ENCODE data around the gene SLC37A2.

SLC37A2 gene

DNA sequence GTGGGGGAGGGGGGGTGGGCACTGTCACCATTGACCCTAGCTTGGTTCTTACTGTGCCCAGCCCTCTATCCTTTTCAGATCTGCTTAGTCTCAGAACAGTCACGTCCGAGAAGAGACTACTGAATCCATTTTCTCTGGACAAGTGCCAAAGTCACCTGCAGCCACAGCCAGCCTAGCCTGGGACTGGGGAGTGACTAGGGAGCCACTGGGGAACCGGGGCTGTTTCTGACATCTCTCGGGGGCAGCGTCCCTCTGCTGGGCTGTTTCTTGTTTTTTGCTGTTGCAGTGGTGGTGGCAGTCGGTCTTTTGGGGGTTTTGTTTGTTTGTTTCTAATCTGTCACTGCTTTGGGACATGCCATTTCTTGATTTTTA, 8.7 kb downstream of the SLC37A2 start:
- DNase-seq, result no peak

DNA sequence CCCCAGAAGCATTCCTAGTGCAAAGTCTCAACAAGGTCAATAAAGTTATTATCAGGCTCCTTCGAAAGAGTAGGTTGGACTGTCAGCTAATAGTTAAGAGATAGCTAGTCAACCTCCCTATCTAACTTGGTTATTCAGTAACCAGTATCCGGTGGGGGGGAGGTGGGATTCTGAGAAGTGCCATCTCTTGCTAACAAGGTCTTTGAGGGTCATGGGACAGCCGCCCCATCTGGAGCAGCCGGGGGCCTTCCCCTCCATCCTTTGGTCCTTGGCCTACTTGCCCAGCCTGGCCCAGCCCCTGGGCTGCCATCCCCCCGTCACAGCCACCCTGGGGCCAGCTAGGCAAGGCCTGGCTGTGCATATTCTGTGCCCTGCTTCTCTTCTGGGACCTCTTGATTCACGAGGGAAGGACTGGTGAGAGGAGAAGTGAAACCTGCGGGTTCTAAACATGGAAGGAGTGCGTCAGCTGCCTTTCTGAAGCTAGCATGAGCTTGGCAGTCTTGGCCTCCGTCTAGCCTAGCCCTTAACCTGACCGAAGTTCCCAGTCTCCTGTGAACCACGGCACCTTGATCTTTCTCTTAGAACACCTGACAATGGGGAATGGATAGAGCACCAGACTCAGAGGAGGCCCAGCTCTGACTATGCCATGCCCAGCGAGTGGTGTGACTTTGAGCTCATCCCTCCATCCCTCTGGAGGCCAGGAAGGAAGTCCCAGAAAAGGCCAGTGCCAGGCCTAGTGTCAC, 9.3 kb downstream of the SLC37A2 start:
- DNase-seq, result no peak

DNA sequence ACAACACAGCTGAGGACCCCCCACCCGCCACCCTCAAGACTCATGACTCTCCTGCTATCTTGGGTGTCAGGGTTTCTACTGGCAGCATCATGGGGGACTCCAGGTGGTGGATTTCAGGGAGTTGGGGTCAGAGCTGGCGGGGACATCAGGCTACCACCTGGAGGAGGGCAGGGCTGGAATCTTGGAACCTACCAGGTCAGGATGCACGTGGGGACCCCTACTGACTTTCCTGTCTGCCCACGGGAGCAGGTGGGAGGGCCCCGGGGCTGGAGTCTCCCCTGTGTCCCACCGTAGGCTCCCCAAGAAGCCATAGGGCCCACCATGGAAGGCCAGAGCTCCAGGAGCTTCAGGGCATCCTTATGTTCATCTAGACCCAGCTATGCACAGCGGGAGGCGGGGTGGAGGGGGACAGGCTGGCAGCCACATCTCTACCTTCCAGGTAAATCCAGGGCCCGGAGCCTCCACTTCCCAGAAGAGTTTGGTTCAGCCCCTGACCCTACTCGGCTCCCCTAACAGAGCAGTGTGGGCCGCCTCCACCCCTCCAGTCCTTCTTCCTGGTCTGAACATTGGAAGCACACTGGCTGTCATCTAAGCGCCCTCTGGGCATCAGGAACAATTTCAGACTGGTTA, 10.0 kb downstream of the SLC37A2 start:
- DNase-seq, result no peak

DNA sequence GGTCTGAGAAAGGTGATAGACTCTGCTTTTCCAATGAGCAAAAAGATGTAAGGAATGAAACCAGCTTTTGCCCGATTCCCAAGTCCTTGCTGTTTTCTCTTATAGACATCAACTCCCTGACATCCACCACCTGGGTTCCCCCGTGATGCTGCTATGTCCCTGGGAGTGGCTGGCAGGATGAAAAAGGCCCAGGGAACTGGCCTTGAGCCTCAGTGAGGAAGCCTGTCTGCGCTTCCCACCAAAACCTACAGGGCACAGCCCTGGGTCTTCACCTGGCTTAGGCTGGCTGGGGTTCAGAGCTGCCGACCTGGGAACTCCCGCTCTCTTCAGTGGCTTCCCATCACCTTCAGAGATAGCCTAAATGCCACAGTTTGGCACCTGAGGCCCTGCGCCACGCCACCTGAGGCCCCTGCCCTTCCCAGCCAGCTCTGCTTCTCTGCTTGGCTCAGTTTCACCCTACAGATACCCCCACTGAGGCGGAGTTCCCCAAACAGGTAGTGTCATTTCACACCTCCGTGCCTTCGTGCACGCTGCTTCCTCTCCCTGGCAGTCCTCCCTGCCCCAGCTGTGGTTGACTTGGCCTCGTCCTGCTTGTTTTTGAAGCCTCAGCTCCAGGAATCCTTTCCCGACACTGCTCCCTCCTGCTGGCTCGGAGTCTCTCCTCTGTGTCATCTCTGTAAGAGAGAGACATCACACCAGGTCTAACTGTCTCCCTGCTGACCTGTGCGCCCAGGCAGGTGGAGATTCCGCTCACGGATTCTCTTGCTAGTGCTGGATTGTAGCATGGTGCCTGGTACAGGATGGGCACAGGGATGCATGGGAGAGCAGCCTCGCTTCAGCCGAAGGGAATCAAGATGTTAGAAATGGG, 10.7 kb downstream of the SLC37A2 start:
- no peak for DNase-seq

DNA sequence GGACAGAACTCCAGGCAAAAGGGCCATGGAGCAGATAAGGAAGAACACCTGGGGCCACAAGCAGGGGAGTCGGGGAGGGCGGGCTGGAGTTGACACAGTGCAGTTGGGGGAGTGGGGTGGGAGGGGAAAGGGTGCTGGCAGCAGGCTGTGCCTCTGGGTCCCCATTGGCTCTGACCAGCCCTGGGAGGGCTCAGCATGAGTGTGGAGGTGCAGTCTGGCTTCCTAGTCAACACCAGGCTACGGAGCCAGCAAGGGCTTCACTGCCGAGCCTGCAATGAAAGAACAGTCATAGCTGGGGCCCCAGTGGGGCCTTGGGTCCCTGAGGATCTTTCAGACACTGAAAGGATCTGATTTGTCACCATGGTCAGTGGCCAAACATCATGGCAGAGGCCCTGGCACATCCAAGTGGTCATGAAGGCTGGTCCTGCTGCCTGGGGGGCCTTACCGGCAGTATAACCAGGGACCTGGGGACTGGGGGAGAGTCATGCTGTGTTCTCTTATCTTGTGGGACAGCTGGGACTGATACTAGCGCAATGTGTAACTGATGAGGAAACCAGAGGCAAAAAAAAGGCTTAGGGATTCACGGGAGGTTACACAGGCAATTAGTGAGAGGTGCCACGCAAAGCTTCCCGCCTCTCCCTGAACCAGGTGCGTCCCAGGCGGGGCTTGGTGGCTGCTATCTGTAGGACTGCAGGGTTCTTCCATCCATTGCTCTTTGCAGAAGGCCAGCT, 11.6 kb downstream of the SLC37A2 start:
- DNase-seq, result no peak

DNA sequence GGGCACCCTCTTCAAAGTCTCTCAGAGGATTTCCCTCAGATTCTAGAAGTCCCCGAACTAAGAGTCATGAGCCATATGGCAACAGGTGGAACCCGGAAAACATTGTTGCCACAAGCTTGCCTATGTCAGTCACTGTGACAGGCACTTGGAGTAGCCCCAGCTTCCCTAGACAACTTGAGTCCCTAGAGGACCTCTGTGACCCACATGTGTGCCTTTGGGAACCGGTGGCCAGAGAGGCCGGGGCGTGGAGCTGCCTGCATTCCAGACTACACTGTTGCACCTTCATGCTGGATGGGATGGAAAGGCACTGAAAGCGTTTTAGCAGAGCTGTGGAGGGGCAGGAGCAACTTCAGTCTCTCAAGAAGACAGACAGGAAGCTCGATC, 12.1 kb downstream of the SLC37A2 start:
- no peak for DNase-seq

DNA sequence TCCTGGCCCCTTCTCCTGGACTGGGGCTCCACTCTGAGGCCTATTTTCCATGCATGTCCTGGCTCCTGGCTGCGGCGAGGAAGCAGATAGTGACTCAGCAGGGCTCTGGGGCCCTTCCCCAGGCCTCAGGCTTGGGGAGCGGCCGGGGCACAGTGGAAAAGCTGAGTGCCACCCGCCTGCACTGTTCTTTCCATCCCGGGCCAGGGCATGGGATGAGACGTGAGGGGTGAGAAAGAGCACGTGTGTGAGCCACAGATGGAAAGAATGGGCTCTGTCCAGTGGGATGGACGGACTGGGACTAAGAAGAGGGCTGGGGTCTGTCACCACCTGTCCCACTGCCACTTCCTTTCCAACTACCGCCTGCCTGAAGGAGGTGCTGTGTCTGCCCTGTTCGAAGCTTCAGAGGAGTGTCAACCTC, 12.8 kb downstream of the SLC37A2 start:
- DNase-seq, result no peak

DNA sequence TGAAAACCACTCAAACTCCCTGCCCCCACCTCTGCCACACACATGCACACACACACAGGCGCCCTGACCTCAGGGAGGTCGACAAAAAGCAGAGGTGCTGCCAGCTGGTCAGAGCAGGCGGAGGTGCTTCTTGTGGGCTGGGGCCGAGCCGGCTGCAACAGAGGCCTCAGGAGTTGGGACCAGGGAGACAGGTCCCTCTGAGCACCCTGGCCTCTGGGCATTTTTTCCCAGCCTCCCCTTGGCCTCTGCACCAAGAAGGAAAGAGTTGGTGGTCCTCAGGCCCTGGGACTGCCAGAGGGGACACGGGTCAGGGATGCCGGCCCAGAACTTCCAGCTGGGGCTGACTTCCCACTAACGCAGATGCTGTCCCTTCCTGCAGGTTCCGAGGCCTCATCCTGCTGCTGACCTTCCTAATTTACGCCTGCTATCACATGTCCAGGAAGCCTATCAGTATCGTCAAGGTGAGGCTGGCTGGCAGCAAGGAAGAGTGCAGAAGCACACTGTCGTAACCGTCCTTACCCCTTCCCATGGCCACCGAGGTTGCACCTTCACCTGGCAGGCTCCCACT, 13.4 kb downstream of the SLC37A2 start:
- no peak for DNase-seq

DNA sequence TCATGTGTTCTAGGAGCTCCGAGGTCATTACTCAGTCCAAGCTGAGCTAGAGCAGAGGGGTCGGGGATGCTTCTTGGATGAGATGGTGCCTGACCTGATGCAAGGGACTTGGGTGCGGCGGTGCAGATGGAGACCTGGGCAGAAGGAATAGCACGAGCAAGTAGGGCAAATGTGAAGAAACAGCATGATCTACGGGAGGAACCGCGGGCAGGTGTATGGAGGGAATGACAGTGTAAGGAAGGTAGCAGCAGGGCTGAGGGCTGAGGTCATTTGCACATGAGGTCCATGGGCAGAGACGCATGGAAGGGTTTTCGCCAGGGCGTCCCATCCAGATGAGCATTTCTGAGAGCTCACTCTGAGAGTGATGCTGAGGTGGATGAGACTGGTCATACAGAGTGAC, 14.9 kb downstream of the SLC37A2 start:
- DNase-seq, result no peak

DNA sequence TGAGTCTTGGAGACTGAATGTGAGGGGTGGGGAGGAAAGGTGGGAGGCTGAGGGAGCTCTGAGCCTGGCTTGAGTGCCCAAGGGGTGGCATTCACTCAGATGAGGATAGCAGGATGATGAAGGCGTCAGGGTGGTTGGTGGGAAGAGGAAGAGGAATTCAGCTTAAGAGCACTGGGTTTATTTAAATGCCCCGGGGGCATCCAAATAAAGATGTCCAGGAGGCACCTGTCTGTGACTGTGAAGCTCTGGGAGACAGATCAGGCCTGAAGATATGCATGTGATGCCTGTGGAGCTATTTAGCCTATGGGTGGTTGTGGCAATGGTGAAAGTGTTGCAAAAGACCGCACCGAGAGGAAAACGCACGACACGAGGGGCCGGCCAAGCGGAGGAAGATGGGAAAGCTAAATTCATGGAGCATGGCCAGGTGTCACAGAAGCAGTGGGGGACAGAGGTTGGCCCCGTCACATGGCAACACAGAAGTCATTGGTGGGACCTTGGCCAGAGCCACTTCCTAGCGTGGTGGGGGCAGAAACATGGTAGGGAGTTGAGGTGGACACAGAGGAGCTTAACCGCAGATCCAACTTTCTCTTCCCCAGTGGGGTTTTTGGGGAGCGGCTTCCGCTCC, 15.5 kb downstream of the SLC37A2 start:
- no peak for DNase-seq

DNA sequence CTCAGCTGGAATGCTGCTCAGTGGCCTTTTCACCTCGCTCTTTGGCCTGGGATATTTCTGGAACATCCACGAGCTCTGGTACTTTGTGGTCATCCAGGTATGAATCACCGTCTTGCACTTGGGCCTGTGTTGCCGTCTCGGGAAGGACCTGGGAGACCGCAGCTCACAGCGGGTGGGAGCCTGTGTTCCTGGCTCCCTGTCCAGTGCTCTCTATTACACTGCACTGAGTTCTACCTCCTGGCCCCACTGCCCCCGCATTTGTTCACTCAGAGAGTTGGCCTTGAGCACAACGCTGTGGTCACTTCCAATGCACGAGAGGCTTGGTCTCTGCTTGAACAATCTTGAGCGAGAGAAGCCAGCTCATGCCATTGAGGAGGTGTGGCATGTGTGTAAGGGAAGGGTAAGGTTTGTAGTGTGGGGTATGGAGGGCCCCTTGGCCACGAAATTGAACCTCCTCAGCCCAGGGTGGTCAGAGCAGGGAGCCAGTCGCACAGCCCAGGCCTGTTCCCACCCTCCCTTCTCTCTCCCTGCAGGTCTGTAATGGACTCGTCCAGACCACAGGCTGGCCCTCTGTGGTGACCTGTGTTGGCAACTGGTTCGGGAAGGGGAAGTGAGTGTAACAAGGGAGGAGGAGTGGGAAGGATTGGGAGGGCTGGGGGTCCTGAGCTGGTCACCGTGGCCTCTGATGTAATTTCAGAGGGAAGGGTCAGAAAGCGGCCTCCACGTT, 16.2 kb downstream of the SLC37A2 start:
- no peak for DNase-seq

DNA sequence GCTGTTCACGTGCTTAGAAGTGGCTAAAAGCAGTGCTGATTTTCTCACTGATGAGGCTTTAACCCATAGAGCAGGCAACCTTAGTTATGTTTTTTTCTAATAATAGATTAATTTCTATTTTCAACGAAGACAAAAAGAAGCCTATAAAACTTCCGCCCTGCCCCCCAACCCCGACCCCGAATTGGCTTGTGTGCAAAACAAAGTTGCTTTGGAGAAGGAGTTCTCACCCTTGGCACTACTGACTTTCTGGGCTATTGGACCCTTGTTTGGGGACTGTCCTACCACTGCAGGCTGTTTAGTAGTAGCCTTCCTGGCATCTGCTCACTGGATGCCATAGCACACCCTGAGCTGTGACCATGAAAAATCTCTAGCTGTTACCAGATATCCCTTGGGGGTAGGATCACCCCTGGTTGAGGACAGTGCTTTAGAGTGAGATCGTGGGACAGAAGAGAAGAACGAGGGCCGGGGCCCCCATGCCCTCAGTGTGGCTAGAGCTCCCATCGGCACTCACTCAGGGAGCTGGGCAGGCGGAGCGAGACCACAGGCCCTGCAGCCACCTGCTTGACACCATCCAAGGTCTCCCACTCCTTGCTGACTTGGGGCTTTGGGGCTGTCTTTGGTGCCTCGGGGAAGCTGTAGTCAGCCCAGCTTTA, 16.9 kb downstream of the SLC37A2 start:
- DNase-seq, result no peak

DNA sequence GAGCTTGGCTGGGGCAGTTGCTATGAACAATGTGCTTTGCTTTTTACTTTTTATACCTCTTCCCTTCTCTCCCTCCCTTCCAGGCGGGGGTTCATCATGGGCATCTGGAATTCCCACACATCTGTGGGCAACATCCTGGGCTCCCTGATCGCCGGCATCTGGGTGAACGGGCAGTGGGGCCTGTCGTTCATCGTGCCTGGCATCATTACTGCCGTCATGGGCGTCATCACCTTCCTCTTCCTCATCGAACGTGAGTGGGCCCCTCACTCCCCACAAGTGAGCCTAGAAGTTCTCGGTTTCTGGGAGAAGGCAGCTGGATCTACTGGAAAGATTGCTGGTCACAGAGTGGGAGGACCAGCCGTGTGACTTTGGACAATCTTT, 17.4 kb downstream of the SLC37A2 start:
- DNase-seq, result no peak

DNA sequence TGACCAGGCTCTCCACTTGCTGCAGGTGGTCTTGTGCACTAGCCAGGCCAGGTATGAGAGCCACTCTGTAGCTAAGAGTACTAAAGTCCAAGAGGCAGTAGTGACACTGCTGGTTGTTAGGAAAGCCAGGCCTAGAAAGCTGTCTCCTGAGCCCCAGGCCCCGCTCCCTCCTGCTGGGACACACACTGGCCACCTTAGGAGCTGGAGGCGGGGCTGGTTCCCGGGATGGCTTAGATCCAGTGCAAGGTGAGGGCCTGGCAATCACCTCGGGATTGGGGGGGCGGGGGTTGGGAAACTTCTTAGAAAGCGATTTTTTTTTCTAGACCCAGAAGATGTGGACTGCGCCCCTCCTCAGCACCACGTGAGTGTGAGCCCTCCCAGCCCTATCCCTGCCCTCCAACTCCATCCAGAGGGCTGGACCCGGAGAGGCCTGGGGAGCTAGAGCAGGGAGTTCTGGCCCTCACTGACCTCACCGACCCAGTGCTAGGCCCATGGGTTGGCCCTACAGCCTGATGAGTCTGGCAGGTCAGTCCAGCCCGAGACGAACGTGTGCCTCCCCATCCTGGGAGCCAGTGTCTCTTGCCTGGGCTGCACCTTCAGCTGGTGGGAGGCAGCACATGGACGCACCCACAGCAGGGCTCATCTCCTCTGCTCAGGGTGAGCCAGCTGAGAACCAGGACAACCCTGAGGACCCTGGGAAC, 18.1 kb downstream of the SLC37A2 start:
- no peak for DNase-seq

DNA sequence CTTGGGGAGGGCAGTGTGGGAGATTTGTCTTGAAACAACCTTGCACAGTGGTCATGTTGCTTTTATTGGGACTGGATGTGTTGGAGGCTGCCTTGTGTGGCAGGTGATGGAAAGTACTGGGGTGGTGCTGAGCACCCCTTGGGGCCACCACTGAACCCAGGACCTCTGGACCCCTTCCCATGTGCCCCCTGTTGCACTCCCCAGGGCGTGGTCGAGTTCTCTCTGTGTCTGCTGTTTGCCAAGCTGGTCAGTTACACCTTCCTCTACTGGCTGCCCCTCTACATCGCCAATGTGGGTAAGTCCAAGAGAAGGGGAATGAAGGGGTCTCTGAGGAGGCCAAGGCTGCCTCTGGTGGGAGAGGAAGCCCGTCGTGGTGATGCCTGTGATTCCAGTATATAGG, 18.9 kb downstream of the SLC37A2 start:
- no peak for DNase-seq

DNA sequence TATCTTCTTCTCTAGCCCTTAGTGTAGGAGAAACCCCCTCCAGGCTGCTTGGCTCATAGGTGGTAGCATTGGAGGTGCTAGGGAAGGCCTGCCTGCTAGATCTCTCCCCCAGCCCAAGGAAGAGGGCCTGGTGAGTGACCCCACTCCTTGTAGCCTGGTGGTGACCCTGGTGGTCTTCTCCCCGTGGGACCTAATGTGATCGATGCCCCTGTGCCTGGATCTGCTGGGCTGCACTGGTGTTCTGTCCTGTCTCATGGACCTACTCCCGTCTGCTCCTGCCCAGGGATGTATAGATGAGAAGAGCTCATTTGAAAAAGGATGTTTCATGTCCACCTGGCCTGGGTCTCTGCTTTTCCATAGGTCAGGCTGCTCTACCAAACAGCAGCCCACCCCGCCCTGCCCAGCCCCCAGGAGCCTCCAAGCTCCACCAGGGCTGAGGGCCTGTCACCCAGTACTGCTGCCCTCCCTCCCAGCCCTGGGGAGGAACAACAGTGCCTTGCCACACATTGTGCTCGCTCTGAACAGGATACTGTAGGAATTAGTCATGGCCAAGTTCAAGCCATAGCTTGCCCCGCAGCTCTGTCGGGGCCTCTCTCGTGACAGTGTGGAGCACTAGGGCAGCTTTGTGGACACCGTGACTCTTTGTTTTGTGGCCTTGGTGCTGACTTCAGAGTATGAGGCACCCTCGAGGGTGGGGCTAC, 19.7 kb downstream of the SLC37A2 start:
- DNase-seq, result no peak

DNA sequence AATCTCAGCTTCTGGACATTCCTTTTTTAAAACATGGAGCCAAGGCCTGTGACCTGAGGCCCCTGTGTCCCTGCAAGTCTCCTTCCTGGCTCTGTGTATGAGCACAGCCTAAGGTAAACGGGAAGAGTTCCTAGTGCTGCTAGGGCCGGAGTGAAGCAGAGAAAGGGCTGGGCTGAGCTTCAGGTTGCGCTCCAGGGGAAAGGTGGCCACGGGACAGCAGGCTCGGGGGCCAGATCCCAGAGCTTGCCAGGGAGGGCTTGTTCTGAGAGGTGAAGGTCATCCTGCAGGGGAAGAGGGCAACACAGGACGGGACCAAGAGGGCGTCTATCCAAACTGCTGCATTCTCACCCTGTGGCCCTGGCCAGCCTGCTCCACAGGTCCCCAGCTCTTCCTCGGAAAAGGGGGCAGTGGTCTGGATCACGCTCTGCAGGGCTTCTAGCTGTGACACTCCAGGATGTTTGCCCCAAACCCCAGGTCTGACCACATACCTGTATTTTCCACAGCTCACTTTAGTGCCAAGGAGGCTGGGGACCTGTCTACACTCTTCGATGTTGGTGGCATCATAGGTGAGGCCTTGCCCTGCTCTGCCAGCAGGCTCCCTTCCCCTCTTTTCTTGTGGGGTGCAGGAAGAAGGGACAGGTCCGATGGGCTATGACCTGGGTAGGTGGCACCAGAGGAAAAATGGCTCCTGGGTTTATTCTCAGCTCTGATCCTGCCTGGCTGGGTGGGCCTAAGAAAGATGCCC, 20.4 kb downstream of the SLC37A2 start:
- DNase-seq, result no peak

DNA sequence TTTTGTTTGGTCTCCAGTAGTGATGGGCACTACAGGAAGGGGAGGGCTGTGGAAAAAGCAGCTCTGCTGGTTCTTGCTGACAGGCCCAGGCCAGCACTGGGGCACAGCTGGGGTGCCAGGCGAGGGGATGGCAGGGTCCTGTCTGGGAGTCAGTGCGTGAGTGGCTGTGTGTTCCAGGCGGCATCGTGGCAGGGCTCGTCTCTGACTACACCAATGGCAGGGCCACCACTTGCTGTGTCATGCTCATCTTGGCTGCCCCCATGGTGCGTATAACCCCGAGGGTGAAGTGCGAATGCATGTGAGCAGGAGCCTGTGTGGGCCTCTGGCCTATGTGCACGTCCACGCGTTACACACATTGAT, 20.9 kb downstream of the SLC37A2 start:
- DNase-seq, result no peak

DNA sequence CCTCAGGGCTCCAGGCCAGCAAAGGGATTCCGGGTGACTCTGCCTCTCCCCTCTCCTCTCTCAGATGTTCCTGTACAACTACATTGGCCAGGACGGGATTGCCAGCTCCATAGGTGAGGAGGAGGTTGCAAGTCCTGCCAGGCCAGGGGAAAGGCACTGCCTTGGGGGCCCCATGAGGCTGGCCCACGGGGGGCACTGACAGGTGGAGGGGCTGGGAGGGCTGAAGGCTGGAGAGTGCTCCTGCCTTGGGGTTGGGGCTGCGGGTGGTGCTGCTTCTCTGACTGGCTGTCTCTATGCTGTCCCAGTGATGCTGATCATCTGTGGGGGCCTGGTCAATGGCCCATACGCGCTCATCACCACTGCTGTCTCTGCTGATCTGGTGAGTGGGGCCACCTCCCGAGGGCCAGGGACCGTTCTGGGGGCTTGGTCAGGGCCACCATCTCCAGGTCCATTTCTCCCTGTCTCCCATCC, 21.7 kb downstream of the SLC37A2 start:
- DNase-seq, result no peak
